B cell (primary cell): ENCODE measurements around the gene CD44. TPM values are rescaled to one million over a fixed set of nuclear protein-coding genes. Genes with fewer than 3 reads are reported as not detected.

ENCODE experiments used
- ATAC-seq: fragments of 200-7000 bp; cut with Tn5 transposase; one replicate; pipeline ENCODE4 v1.10.0; 2021; ENCODE audit warnings: low read depth, mild to moderate bottlenecking, moderate number of reproducible peaks, moderate library complexity
- CTCF ChIA-PET: fragments of 350-600 bp; sonication (Branson Sonifier 250); formaldehyde crosslinking; loops from one replicate; lab custom pipeline; 2021; ENCODE audit warnings: antibody characterized with exemption, inconsistent platforms; lab: Charles Lee
- POLR2A ChIA-PET: fragments of 350-600 bp; sonication (Branson Sonifier 250); formaldehyde crosslinking; loops from one replicate; lab custom pipeline; 2021; ENCODE audit warnings: antibody characterized with exemption; lab: Charles Lee
- DNase-seq: peaks from one replicate; pipeline ENCODE4 v3.0.0; 2013
- H2AFZ ChIP-seq: 2 replicates; pipeline ENCODE4 v1.6.1; 2012; ENCODE audit warnings: mild to moderate bottlenecking, low read depth, low read length; ENCODE audit not compliant: insufficient read depth, poor library complexity, severe bottlenecking
- H3K27ac ChIP-seq, 2 donors: 1 replicate in 1 of 2; 2 replicates in 1 of 2; pipeline ENCODE4 v1.5.1; 2012 to 2013; ENCODE audit warnings: low read length in 2 of 2, mild to moderate bottlenecking in 2 of 2, moderate library complexity in 1 of 2
- H3K27me3 ChIP-seq, 4 experiments: fragments of 200-600 bp in 1 of 4; sonication (generic) in 1 of 4; replicated peaks in 1 of 4; 1 replicate in 2 of 4; 2 replicates in 2 of 4; pipeline versions ENCODE4 v1.6.1 to v1.7.0; 2013 to 2016; ENCODE audit warnings: low read length in 3 of 4, mild to moderate bottlenecking in 2 of 4, mixed read lengths in 1 of 4, moderate library complexity in 1 of 4; ENCODE audit not compliant: insufficient read depth in 4 of 4, control insufficient read depth in 3 of 4; ENCODE audit errors: control extremely low read depth in 1 of 4
- H3K36me3 ChIP-seq, 2 experiments: replicated peaks in 1 of 2; 1 replicate in 1 of 2; 2 replicates in 1 of 2; pipeline versions ENCODE4 v1.6.1 to v1.7.1; 2013; ENCODE audit warnings: low read length in 1 of 2; ENCODE audit not compliant: insufficient read depth in 2 of 2, control insufficient read depth in 1 of 2; ENCODE audit errors: control extremely low read depth in 1 of 2, extremely low read depth in 1 of 2
- H3K4me1 ChIP-seq, 2 donors: fragments of 200-600 bp in 1 of 2; sonication (generic) in 1 of 2; 1 replicate in 1 of 2; 2 replicates in 1 of 2; pipeline versions ENCODE4 v1.5.1 to v1.6.1; 2013 to 2017; ENCODE audit warnings: low read length in 2 of 2; ENCODE audit not compliant: control insufficient read depth in 2 of 2, insufficient read depth in 2 of 2
- H3K4me2 ChIP-seq: replicated peaks from 2 replicates; pipeline ENCODE3; 2012; ENCODE audit warnings: mild to moderate bottlenecking, low read depth, low read length; ENCODE audit not compliant: poor library complexity, severe bottlenecking
- H3K4me3 ChIP-seq, 5 experiments: fragments of 200-600 bp in 1 of 5; sonication (generic) in 1 of 5; 1 replicate in 3 of 5; 2 replicates in 2 of 5; pipeline versions ENCODE4 v1.5.1 to v1.7.0; 2011 to 2016; ENCODE audit warnings: low read length in 4 of 5, mild to moderate bottlenecking in 4 of 5, low read depth in 2 of 5, control low read depth in 1 of 5, moderate library complexity in 1 of 5; ENCODE audit not compliant: insufficient read depth in 1 of 5; ENCODE audit errors: control extremely low read depth in 1 of 5, extremely low read depth in 1 of 5
- H3K79me2 ChIP-seq: fragments of 200-600 bp; sonication (generic); one replicate; pipeline ENCODE4 v1.6.0; 2016; ENCODE audit warnings: low read length; ENCODE audit not compliant: control insufficient read depth, insufficient read depth
- H3K9ac ChIP-seq: fragments of 200-600 bp; sonication (generic); 2 replicates; pipeline ENCODE4 v1.6.1; 2017; ENCODE audit warnings: mild to moderate bottlenecking, low read length, moderate library complexity
- H3K9me3 ChIP-seq, 3 donors: one replicate each; pipeline versions ENCODE4 v1.6.1 to v1.7.1; 2013; ENCODE audit warnings: low read length in 2 of 3; ENCODE audit not compliant: control insufficient read depth in 2 of 3, insufficient read depth in 1 of 3; ENCODE audit errors: control extremely low read depth in 1 of 3
- H4K20me1 ChIP-seq: 2 replicates; pipeline ENCODE4 v1.6.0; 2012; ENCODE audit warnings: mild to moderate bottlenecking, low read length; ENCODE audit not compliant: insufficient read depth, control insufficient read depth, poor library complexity, severe bottlenecking
- H3K27ac Mint-ChIP-seq: one replicate; pipeline ENCODE4 v1.8.0; 2021; ENCODE audit warnings: mixed read lengths
- H3K27me3 Mint-ChIP-seq: one replicate; pipeline ENCODE4 v1.8.0; 2021; ENCODE audit warnings: mixed read lengths
- H3K4me1 Mint-ChIP-seq: one replicate; pipeline ENCODE4 v1.8.0; 2021; ENCODE audit warnings: mixed read lengths
- H3K4me3 Mint-ChIP-seq: one replicate; pipeline ENCODE4 v1.8.0; 2021; ENCODE audit warnings: mixed read lengths
- H3K9me3 Mint-ChIP-seq: one replicate; pipeline ENCODE4 v1.8.0; 2022; ENCODE audit warnings: mixed read lengths; ENCODE audit not compliant: insufficient read depth
- EZH2 ChIP-seq: IDR thresholded peaks from 2 replicates; pipeline ENCODE4 v1.6.1; 2012; ENCODE audit warnings: borderline replicate concordance, low read depth, mild to moderate bottlenecking, moderate library complexity, low read length; ENCODE audit not compliant: insufficient read depth, poor library complexity, severe bottlenecking
- WGBS: methylation state at CpG from one replicate; pipeline ENCODE4 v1.1.5; 2013; ENCODE audit warnings: missing lambda C conversion rate; ENCODE audit not compliant: insufficient coverage; 5-methylcytosine and 5-hydroxymethylcytosine counted together
- intact Hi-C: fragments of 100-400 bp; cut with micrococcal nuclease; formaldehyde crosslinking; loops from one replicate; pipeline ENCODE4 v1.10.0; 2022
- polyA plus RNA-seq: library from polyadenylated mRNA; depleted of rRNA; stranded (reverse); fragments of >200 nt; gene quantifications from 2 replicates; pipeline ENCODE4 v1.2.3, GENCODE V29; 2012
- total RNA-seq, 2 donors: library from RNA; stranded (reverse); fragments of 120-200 nt in 1 of 2; gene quantifications; 1 replicate in 1 of 2; 2 replicates in 1 of 2; pipeline versions ENCODE4 v1.2.3 to v1.2.4, GENCODE V29; 2013 to 2022
- TF ChIP-seq, protein P1 (sequence below): fragments of 200-600 bp; IDR thresholded peaks from one replicate; pipeline ENCODE4 v1.8.0; 2022; ENCODE audit warnings: antibody characterized with exemption, mild to moderate bottlenecking

Gene CD44
- total and polyA plus RNA-seq, 2 donors (not counting 1 experiment from before 2014, with no cell fraction given): 261 to 896 TPM

DNA sequence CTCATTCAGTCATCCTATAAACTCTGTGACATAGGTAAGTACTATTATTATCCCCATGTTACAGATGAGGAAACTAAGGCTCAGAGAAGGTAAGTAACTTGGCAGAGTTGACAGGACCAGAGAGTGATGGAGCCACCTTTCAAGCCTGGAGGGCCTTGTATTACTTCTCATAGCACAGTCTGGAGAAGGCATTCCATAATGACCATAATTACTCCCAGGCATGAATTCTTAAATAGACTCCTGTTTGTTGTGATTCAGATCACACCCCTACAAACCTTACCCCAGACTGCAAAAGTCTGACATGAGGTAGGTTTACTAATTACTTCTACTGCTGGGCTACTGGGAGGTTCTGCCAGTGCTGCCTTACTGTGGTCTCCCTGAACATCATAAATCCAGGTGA lies 77.0 kb downstream of the CD44 start:
- H3K4me1 Mint-ChIP-seq: peaks cover 63% of the 10 kb centered on the region
- H2AFZ ChIP-seq: no peak overlapping the region
- peaks cover 15% of the 10 kb centered on the region for H3K79me2 ChIP-seq
- POLR2A ChIA-PET: no interaction called here
- no peaks in the 10 kb centered on the region for H4K20me1 ChIP-seq
- no peak overlapping the region for H3K9ac ChIP-seq
- intact Hi-C loops: loop anchor here (10.0 kb wide), 1 partner anchor 51 kb away; no protein-coding TSS in a partner anchor
- H3K27me3 Mint-ChIP-seq: no peaks in the 10 kb centered on the region
- H3K27ac Mint-ChIP-seq: peak overlapping the region; percentile 60
- H3K4me2 ChIP-seq: no peak overlapping the region
- H3K27me3 ChIP-seq: no peaks in the 10 kb centered on the region
- ATAC-seq (no peak), DNase-seq (no peak)
- H3K4me1 ChIP-seq: peaks cover 48 to 58% of the 10 kb centered on the region in 2 donors
- H3K4me3 Mint-ChIP-seq: peak overlapping the region; percentile 6
- no peaks in the 10 kb centered on the region for H3K9me3 ChIP-seq
- H3K36me3 ChIP-seq: peaks cover 1 to 59% of the 10 kb centered on the region in 2 experiments
- peak overlapping the region in 1 of 2 donors; percentile 62 for H3K27ac ChIP-seq
- TF ChIP-seq, protein P1, sequence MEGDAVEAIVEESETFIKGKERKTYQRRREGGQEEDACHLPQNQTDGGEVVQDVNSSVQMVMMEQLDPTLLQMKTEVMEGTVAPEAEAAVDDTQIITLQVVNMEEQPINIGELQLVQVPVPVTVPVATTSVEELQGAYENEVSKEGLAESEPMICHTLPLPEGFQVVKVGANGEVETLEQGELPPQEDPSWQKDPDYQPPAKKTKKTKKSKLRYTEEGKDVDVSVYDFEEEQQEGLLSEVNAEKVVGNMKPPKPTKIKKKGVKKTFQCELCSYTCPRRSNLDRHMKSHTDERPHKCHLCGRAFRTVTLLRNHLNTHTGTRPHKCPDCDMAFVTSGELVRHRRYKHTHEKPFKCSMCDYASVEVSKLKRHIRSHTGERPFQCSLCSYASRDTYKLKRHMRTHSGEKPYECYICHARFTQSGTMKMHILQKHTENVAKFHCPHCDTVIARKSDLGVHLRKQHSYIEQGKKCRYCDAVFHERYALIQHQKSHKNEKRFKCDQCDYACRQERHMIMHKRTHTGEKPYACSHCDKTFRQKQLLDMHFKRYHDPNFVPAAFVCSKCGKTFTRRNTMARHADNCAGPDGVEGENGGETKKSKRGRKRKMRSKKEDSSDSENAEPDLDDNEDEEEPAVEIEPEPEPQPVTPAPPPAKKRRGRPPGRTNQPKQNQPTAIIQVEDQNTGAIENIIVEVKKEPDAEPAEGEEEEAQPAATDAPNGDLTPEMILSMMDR: no peak
- no peak for TF ChIP-seq EZH2
- no peaks in the 10 kb centered on the region for H3K9me3 Mint-ChIP-seq
- no peak overlapping the region for H3K4me3 ChIP-seq
- CTCF ChIA-PET: interaction anchor here (1.5 kb wide), 1 partner anchor 173 kb away, joined by 3 read pairs; no protein-coding TSS in a partner anchor

DNA sequence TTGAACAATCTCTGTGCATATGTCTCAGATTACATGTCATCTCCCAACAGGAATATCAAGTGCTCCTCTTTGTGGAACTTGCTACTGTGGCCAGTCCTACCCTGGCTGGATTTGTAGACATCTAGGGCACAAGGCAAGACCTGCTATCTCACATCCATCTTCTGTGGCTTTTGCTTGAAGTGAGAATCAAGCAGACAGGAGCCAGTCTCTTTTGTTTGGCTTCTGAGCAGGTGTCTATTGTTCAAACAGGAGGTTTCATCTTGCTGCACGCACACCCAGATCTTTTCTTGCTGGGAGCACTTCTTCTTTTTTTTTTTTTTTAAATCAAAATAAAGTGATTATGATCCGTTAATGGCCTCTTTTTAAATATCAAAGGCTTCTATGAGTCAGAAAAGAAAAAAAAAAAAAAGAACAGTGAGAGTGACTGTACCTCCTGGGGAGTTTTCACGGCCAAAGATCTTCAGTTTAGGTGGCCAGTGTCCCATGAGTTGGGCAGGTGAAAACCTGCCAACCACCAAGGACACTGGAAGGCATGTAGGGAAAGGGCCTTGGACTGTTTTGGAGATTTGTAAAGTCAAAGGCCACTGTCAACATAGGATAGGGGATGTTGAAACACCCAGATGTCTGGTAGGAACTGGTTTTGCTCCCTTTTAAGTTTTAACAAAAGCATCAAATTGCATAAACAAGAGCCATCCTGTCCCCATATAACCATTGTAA lies 78.1 kb downstream of the CD44 start:
- H3K4me3 Mint-ChIP-seq: peak overlapping the region; percentile 62

More for the DNA sequence above, 78.1 kb downstream of the CD44 start:
- Histone ChIP-seq H2AFZ (no peak overlapping the region), H3K79me2 (peaks cover 10% of the 10 kb centered on the region), H3K27ac (peak overlapping the region; percentile 9 to 62), H3K9ac (no peak overlapping the region), H4K20me1 (no peaks in the 10 kb centered on the region), H3K36me3 (peaks cover 3 to 67% of the 10 kb centered on the region in 2 experiments), H3K27me3 (no peaks in the 10 kb centered on the region), H3K4me2 (no peak overlapping the region), H3K9me3 (no peaks in the 10 kb centered on the region), H3K4me3 (no peak overlapping the region), H3K4me1 (peaks cover 39 to 49% of the 10 kb centered on the region in 2 donors)
- Mint-ChIP-seq H3K27ac (peak overlapping the region; percentile 92), H3K27me3 (no peaks in the 10 kb centered on the region), H3K9me3 (no peaks in the 10 kb centered on the region), H3K4me1 (peaks cover 52% of the 10 kb centered on the region)
- ChIA-PET CTCF (no interaction called here), POLR2A (no interaction called here)
- peak; percentile 53 for ATAC-seq
- TF ChIP-seq EZH2: no peak
- TF ChIP-seq, protein P1: no peak
- DNase-seq: no peak
- intact Hi-C loops: loop anchor here (10.0 kb wide), 1 partner anchor 52 kb away; no protein-coding TSS in a partner anchor
- whole genome bisulfite sequencing: 20% methylated on average over 1 of the region's 3 CpGs
